HUDEP-2 (cell line): Measurements from ENCODE around the gene CCL19.

ENCODE experiments used
- DNase-seq, 76 experiments: peaks; one replicate each; lab custom pipeline; 2025; ENCODE audit not compliant: unreplicated experiment in 76 of 76; lab: John Stamatoyannopoulos, UW

The CCL19 gene

GRCh38 chr9:34642679-34643078 is 48.4 kb downstream of the CCL19 start:
- no peak for DNase-seq
